Effector CD4-positive, alpha-beta T cell (primary cell): ENCODE results near the gene TENT5D. TPM values are rescaled to one million over a fixed set of nuclear protein-coding genes. Genes with fewer than 3 reads are reported as not detected.
"Not testable (repeated sequence)": the region's sequence is repeated elsewhere in the genome, so short reads cannot be mapped to it uniquely, and the experiment has no call there.

ENCODE experiments used
- DNase-seq: peaks from one replicate; pipeline ENCODE4 v3.0.0-alpha.2; 2020
- total RNA-seq: gene quantifications from one replicate; lab custom pipeline; 2026; lab: John Stamatoyannopoulos, UW

The TENT5D gene
- total RNA-seq, result not detected

DNA sequence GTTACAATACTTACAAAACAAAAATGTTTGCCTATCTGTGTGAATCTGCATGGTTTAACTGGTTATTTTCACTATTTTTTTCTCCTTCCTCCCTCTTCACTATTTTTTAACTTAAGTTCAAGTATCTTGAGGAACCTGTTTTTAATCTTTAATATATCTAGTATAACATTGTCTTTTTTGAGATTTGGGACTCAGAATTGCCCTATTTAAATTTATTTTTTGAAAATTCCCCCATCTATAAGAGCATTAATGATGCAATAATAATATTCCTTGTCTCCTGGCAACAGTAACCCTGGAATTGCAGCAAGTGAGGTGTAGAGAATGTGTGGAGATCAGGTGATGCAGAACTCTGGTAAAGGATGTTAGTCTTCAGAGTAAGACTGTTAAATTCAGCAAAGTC, at the start of gene TENT5D:
Gene TENT5D, plus strand, starts transcription at position 301 of the 400 bp plus-strand sequence. CDS start 22,093 bp downstream, outside the sequence.
- no peak for DNase-seq

DNA sequence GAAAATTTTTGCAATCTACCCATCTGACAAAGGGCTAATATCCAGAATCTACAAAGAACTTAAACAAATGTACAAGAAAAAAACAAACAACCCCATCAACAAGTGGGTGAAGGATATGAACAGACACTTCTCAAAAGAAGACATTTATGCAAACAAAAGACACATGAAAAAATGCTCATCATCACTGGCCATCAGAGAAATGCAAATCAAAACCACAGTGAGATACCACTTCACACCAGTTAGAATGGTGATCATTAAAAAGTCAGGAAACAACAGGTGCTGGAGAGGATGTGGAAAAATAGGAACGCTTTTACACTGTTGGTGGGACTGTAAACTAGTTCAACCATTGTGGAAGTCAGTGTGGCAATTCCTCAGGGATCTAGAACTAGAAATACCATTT, 34.6 kb upstream of the TENT5D start:
- not testable (repeated sequence) for DNase-seq

DNA sequence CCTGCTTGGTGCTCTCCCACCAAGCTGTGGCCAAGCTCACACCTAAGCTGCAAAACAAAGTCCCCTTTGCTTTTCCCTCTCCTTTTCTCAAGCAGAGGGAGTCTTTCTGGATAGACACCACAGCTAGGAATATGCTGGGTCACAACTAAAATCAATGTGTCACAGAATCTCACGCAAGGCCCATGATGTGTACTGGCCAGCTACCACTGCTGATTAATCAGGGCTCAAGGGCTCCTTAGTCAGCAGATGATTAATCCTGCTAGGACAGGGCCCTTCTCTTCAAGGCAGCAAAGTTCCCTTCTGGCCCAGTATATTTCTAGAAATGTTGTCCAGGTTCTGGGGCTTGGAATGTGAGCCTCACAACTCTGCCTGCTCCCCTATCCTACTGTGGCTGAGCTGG, 32.0 kb upstream of the TENT5D start:
- DNase-seq, result no peak

DNA sequence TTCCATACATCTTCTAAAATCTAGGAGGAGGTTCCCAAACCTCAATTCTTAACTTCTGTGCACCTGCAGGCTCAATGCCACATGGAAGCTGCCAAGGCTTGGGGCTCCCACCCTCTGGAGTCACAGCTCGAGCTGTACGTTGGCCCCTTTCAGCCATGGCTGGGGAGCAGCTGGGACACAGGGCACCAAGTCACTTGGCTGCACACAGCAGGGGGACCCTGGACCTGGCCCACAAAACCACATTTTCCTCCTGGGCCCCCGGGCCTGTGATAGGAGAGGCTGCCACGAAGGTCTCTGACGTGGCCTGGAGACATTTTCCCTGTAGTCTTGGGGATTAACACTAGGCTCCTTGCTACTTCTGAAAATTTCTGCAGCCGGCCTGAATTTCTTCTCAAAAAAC, 8.2 kb upstream of the TENT5D start:
- DNase-seq, result no peak

DNA sequence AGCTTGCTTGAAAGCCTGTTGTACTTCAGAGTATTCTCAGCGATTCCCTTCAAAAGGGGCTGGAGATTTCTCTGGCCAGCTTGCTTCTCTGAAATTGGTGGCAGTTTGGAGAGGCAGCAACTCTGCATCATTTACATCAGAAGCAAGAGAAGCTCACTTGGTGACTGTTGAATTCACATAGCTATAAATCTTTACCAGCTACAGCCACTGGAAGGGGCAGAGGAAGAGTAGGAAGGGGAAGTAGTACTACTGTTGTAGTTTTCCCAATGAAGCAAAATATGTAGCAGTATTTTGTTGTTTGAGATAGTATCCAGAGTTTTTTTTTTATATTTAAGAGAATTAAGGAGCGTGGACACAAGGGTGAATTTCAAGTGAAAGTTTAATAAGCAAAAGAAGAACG, 2.8 kb downstream of the TENT5D start:
- DNase-seq, result no peak

DNA sequence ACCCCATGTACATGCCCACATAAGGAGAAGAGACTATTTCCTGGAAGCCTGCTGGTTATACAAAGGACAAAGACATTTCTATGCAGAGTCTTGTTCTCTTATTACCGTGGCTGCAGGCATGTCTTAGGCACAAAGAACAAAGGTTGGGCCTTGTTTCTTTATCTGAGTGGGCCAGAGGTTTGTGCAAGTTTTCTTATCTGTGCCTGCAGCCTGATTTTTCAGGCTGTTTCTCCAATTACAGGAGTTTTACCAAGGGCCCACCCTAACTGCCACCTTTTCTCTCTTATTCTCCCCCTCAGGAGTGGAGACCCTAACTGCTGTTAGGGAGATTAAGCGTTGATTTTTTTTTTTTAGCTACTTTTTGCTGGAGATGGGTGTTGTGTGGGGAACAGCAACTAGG, 3.5 kb downstream of the TENT5D start:
- DNase-seq, result no peak

DNA sequence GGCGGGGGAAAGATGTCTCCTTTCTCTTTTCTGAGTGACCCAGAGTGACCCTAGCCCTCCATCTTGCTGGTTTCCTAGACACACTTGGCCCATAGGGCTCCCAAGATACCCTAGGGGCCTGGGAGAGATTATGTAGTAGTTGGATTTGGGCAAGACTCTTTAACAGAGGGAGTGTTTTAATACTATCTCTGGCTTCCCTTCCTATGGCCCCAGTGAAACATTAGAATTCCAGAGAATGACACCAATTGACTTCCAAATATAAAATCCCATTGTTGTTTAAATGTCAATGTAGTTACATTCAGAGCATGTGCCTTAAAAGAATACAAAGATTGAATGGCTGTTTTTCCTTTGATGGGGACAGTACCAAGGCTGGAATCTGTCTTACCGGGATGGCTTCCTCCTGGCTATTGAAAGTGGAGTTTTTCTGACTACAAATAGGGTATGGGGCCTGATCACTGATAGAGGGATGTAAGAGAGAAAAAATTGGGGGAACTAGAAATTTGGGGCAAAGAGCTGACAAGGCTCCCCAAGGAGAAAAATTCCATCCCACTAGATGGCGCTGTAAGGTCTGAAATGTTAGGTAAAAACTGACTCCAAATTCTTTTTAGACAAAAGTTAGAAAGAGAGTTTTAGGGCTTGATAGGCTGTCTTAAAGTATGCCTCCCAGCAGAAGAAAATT, 10.7 kb downstream of the TENT5D start:
- no peak for DNase-seq

DNA sequence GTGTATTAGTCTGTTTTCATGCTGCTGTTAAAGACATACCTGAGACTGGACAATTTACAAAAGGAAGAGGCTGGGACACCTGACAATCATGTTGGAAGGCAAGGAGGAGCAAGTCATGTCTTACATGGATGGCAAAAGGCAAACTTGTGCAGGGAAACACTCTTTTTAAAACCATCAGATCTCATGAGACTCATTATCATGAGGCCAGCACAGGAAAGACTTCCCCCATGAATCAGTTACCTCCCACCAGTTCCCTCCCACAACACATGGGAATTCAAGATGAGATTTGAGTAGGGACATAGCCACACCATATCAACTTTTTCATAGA, 11.2 kb downstream of the TENT5D start:
- no peak for DNase-seq

DNA sequence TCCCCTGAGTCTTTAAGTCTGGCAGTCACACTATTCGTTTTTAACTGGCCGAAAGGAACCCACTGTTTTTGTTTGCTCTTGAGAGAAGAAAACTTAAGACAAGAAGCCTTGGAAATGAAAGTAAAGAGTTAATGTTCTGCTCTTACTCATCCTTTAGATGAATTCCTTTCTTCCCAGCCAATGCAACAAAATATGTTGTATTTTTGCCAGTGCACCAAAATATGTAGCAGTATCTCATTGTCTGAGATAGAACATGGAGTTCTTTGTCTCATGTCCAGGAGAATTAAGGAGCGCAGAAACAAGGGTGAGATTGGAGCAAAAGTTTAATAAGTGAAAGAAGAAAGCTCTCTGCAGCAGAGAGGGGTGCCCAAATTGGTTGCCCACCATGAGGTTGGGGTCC, 12.2 kb downstream of the TENT5D start:
- no peak for DNase-seq

DNA sequence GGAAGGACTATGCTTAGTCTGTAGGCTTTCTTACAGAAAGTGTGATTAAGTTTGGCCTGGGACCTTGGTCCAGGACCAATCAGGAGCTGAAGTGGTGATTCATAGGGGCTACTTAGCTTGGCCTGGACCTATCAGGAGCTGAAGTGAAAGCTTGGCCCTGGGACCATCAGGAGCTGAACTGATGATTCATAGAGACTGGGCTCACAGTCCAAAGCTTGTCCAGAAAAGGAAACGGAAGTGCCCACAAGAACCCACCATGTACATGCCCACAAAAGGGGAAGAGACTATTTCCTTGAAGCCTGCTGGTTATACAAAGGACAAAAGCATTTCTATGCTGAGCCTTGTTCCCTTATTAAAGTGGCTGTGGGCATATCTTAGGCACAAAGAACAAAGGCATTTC, 12.6 kb downstream of the TENT5D start:
- DNase-seq, result no peak

DNA sequence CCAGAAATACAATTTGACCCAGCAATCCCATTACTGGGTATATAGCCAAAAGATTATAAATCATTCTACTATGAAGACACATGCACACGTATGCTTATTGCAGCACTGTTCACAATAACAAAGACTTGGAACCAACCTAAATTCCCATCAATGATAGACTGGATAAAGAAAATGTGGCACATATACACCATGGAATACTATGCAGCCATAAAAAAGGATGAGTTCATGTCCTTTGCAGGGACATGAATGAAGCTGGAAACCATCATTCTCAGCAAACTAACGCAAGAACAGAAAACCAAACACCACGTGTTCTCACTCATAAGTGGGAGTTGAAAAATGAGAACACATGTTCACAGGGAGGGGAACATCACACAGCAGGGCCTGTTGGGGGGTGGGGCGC, 47.9 kb downstream of the TENT5D start:
- not testable (repeated sequence) for DNase-seq

DNA sequence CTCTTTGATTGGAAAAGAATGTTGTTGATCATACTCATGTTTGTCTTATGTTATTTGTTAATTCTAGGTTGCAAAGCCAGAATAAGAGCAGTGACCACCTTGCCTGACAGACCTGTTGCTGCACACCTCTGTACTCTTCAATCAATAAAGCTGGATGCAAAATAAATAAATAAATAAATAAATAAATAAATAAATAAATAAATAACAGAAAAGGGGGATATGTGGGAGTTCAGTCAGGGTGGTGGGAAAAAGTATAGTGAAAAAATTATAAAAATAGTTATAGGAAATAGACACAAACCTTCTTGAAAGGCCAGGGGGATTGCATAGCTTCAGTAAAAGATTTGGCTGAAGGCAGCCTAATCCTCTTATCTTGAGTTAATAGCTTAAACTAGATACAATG, 51.3 kb downstream of the TENT5D start:
- no peak for DNase-seq

DNA sequence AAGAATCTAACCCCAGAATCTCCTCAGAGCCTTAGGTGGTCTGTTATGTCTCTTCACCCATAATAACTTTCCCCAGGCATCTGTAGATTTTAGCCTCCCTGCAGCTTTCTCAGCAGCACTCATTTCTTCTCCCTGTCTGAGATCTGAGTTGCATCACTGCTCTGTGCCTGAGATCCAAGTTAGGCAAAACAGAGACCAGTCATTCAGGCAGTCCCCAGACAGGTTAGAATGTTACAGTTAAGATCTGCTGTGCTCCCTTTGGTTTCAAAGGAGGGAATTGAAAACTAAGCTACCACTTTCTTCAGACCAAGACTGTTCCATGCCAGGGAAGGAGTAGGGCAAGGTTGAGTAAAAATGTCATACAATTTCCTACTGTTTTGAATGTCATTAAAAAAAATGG, 65.3 kb downstream of the TENT5D start:
- DNase-seq, result no peak

DNA sequence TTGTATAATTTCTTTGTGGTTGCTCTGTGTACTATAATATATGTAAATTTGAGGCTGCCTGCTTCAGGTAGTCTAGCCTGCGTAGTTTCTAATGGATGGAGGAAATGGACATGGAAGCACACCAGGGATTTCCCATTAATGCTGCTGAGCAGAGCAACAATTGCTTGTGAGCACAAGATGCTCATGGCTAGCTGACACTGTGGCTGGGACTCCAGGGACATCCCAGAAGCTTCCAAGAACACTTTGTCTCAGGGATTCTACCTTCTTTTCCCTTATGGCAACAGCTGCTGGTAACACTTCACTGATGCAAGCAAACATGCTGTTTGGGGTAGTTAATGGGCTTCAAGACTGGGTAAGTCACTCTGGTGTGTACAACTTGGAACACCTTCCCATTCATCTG, 66.1 kb downstream of the TENT5D start:
- no peak for DNase-seq

DNA sequence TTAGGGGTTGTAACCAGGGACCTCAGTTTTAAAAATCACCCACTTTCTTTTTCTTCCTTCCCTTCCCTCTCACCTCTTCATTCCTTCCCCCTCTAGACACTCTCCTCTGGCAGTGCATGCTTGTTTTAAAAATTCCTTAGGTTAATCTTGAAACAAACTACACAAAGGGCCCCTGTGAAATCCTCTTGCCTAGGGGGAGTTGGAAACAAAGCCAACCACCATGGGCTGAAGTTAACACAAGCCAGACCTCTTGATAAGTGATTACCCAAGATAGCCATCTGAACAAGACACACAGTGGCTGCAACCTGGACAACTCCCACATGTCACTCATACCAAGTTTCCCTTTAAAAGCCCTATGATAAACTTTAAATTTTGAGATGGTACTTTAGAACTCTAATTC, 68.9 kb downstream of the TENT5D start:
- DNase-seq, result no peak
